ENCODE results near the gene SAT2.
A peak's percentile ranks its signal among the peaks of the same experiment; 100 is the strongest.

The SAT2 gene

GRCh38 chr17:7589891-7590691 is 37.5 kb downstream of the SAT2 start, which contains the start of gene SOX15:
Gene SOX15, minus strand, starts transcription at chr17:7590094. Its CDS starts 418 bp downstream, at chr17:7589676.
- DNase-seq: no peak

GRCh38 chr17:7589204-7589868 is 38.3 kb downstream of the SAT2 start:
- DNase-seq: no peak

- no peak for DNase-seq
These were observed 38.9 kb downstream of the SAT2 start for GRCh38 chr17:7588553-7589203.

DNA sequence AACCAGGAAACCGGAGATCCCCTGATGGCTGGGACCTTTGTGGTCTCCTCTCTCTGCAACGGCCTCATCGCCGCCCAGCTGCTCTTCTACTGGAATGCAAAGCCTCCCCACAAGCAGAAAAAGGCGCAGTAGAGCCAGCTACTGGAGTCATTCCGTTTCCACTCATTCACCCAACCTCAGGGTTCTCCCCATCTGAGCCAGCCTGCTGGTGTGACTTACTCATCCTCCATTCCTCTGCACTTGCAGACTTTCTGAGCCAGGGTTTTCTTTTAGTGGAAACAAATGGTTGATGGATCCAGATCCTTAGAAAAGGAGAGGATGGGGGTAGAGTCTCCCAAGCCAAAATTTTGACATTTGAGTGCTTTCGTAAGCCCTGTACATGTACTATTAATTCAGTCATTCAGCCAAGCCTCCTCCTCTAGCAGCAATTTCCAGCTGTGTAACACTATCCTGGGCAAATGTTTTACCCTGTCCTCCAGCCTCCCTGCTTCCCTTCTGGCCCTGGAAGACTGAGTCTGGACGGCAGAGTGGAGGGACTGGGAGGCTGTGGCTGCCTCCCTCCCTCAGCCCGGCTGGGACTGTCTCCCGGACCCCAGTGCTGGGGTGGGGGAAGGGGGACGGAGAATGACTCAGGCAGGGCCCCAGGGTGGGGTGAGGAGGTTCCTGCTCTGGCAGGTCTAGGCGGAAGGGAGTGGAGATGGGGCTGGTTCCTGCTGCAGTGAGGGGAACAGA is 40.0 kb downstream of the SAT2 start:
- no peak for DNase-seq

DNA sequence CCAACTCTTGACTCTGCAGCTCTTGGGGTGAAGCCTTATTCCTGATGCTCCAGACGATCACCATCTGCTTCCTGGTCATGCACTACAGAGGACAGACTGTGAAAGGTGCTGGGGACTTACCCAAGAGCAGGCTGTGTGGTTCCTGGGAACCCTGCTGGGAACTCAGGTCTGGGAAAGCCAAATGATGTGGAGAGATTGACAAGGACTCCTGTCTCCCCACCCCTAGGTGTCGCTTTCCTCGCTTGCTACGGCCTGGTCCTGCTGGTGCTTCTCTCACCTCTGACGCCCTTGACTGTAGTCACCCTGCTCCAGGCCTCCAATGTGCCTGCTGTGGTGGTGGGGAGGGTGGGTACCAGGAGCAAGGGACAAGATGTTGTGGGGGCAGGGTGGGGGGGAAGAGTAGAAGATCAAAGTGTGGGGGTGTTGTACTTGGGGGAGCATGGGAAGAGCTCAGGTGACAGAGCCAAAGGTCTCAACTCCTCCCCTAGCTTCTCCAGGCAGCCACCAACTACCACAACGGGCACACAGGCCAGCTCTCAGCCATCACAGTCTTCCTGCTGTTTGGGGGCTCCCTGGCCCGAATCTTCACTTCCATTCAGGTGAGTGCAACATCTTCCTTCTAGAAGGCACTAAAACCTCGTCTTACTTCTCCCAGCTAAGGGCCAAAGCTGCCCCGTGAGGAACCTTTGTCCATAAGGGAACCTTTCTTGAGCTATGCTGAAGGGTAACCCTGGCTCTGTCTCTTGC is 40.8 kb downstream of the SAT2 start:
- DNase-seq: no peak

DNA sequence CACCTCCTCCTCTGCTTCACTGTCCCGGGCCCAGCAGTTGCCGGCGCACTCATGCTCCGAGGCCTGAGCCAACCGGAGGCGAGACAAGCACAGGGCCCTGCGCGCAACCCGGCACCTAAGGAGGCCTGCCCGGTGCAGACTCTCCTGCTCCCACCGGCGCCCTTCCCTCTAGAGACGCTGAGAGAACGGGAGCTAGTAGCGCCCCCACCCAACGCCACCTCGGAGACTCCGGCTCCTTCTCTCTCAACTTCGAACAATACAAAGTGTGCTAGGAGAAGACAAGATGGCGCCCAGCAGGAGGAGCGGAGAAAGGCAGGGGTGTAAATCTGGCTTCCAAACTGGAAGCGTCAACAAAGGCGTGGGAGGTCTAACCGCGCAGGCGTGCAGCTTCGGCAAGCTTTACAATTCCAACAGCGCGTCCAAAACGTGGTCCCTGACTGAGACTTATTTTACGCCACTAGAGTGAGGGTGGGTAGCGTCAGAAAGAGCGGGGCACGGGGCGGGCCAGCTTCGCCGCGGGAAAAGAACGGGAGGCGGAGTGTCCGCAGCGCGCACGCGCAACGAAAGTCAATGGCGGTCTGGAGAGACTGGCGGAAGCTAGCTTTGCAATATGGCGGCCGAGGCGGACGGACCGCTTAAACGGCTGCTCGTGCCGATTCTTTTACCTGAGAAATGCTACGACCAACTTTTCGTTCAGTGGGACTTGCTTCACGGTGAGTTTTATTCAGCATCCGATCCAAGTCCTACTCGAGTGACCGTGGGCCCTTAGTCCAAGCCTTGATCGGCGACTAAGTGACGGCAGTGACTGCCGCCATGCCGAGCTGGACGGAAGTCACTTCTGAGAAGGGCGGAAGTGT is 44.1 kb downstream of the SAT2 start, which contains the start of gene MPDU1:
MPDU1 (plus strand) TSS at position 600 of the 857 bp plus-strand sequence; CDS start at position 611, 11 bp downstream.
- DNase-seq: peak; percentile 91

DNA sequence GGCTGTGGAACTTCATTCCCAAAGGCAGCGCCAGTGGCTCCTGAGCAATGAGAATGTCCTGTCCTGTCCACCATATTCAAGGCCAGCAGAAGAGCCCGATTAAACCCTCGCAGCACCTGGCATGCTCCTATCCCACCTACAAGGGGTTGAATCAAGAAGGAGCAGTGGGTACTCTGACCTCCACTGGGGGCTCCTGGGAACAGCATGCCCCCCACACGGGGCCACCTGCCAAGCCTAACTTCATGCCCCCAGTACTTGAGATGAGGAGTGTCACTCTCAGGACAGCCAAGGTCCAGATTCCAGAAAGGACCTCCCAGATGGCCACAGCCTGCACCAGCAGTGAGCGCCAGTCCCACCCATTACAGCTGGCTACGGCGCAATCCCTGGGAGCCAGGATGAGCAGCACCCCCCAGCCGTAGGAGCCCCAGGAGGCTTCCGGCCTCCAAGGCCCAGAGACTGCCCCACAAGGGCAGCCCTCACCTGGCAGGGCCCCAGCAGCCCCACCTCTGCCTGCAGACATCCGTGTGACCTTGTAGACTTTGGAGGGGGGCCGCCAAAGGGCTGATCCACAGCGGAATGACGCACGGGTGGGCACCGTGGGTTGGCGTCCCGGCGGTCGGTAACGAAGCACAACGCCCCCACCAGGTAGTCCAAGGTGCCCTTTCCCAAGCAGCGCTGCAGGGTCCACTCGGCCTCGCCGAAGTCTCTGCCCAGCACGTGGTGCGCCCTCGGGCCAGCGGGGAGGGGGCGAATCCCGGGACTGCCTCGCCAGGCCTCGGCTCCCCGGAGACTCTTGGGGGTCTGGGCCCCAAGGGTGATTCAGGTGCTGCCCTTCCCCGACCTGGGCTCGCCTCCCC is 45.0 kb downstream of the SAT2 start:
- DNase-seq: no peak

DNA sequence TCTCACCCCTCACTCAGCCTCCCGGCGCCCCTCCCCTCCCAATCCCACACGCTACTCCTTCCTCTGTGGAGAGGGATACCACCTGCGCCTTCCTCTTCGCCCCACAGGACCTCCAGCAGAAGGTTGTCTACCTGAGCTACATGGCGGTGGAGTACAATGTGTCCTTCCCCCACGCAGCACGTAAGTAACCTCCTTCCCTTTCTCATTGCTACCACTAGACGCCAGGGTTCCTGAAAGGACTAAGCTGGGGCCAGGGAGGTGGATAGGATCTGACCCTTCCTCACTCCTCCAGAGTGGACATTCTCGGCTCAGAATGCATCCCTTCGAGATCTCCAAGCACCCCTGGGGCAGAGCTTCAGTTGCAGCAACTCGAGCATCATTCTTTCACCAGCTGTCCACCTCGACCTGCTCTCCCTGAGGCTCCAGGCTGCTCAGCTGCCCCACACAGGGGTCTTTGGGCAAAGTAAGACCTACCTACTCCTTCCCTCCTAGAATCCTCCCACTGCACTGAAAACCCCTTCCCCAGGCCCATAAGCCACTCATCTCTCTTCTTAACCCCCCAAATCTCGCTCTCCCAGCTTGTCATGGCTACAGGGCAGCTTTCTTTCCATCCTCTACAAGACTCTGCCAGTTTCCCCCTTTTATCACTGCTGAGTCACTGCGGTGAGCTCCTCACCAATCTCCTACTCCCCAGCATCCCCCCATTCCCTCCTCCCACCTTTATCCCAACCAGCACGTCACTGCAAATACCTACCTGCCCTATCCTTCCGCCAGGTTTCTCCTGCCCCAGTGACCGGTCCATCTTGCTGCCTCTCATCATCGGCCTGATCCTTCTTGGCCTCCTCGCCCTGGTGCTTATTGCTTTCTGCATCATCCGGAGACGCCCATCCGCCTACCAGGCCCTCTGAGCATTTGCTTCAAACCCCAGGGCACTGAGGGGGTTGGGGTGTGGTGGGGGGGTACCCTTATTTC is 46.7 kb downstream of the SAT2 start:
- no peak for DNase-seq

GRCh38 chr17:7579834-7580603 is 47.6 kb downstream of the SAT2 start:
- no peak for DNase-seq

GRCh38 chr17:7579001-7579833 is 48.4 kb downstream of the SAT2 start, which contains the start of gene CD68:
Gene CD68, plus strand, starts transcription at chr17:7579638. Its CDS starts 40 bp downstream, at chr17:7579678.
- no peak for DNase-seq

- DNase-seq: no peak
These were observed 50.1 kb downstream of the SAT2 start for GRCh38 chr17:7577327-7578199.

GRCh38 chr17:7576432-7576937 is 51.1 kb downstream of the SAT2 start:
- DNase-seq: no peak
